ENCODE measurements around the gene RBBP4.

Gene RBBP4

DNA sequence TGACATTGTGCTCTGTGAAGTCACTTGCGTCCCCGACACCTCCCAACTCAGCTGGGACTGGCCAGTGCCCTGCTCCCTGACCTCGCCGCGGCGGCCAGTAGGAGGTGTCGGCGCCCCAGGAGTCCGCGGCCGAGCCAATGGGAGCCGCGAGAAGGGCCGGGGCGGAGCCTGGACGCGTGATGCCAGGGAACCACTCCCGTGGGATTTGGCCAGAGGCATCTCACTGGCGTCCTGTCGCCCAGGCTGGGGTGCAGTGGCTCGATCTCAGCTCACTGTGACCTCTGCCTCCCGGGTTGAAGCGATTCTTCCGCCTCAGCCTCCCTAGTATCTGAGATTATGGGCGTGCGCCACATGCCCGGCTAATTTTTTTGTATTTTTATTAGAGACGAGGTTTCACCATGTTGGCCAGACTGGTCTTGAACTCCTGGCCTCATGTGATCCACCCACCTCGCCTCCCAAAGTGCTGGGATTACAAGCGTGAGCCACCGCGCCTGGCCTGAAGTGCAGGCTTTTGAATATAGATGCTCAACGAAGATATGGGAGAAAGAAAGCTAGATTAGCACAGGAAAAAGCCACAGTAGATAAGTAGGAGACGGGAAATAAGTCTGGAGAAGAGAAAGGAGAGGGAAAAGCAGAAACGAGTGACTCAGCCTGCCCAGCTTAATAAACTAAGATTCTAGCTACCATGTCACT is 38.7 kb upstream of the RBBP4 start:
- H3K4me3 Mint-ChIP-seq = peak overlapping the region; percentile 64
- H3K36me3 Mint-ChIP-seq (ENCODE audit: low read depth) = peaks cover 3% of the 10 kb centered on the region
- peak; percentile 82 for DNase-seq
- TF ChIP-seq, protein P1, sequence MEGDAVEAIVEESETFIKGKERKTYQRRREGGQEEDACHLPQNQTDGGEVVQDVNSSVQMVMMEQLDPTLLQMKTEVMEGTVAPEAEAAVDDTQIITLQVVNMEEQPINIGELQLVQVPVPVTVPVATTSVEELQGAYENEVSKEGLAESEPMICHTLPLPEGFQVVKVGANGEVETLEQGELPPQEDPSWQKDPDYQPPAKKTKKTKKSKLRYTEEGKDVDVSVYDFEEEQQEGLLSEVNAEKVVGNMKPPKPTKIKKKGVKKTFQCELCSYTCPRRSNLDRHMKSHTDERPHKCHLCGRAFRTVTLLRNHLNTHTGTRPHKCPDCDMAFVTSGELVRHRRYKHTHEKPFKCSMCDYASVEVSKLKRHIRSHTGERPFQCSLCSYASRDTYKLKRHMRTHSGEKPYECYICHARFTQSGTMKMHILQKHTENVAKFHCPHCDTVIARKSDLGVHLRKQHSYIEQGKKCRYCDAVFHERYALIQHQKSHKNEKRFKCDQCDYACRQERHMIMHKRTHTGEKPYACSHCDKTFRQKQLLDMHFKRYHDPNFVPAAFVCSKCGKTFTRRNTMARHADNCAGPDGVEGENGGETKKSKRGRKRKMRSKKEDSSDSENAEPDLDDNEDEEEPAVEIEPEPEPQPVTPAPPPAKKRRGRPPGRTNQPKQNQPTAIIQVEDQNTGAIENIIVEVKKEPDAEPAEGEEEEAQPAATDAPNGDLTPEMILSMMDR (IDR thresholded peaks at IDR 0.05) = no peak
- H3K27me3 Mint-ChIP-seq (ENCODE audit: low read depth, poor library complexity) = peaks cover 2% of the 10 kb centered on the region
- no peaks in the 10 kb centered on the region for H3K9me3 Mint-ChIP-seq
- peak overlapping the region; percentile 14 for H3K27ac Mint-ChIP-seq
- peaks cover 12% of the 10 kb centered on the region for H3K4me1 Mint-ChIP-seq

DNA sequence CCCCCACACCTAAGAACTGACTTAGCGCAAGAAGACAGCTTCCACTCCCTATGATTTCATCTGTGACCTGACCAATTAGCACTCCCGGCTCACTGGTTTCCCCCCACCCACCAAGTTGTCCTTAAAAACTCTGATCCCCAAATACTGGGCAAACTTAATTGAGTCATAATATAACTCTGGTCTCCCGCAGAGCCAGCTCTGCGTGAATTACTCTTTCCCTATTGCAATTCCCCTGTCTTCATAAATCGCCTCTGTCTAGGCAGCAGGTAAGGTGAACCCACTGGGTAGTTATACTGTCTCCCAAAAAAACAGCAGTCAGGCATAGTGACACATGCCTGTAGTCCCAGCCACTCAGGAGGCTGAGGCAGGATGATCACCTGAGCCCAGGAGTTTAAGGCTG is 37.5 kb upstream of the RBBP4 start:
- no peak for DNase-seq
- Mint-ChIP-seq H3K27ac (peak overlapping the region; percentile 50), H3K4me1 (peaks cover 12% of the 10 kb centered on the region), H3K27me3 (ENCODE audit: low read depth, poor library complexity) (peaks cover 2% of the 10 kb centered on the region), H3K36me3 (ENCODE audit: low read depth) (peaks cover 11% of the 10 kb centered on the region), H3K9me3 (no peaks in the 10 kb centered on the region), H3K4me3 (no peak overlapping the region)
- TF ChIP-seq, protein P1 (IDR thresholded peaks at IDR 0.05) = no peak

DNA sequence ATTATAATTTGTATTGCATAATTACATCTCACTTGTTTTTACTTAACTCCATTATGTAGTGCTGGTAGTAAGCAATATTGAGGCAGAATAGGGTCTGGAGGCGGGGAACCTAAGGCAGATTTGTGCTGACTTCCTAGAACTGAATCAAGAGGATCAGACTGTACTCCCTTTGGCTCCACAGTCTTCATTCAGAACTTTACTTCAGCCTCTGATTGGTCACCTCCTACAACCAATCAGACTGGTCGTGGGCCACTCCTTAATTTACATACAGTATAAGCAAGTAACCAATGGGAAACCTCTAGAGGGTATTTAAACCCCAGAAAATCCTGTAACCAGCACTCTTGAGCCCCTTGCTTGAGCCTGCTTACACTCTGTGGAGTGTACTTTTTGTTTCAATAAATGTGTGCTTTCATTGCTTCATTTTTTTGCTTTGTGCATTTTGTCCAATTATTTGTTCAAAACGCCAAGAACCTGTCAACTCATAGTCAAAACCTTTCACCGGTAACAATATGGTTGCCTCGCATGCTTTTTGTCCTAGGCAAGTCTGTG is 32.3 kb upstream of the RBBP4 start:
- no peak for DNase-seq
- no peak overlapping the region for H3K4me3 Mint-ChIP-seq
- H3K9me3 Mint-ChIP-seq = peaks cover 7% of the 10 kb centered on the region
- no peak overlapping the region for H3K27ac Mint-ChIP-seq
- peaks cover 2% of the 10 kb centered on the region for H3K27me3 Mint-ChIP-seq (ENCODE audit: low read depth, poor library complexity)
- H3K4me1 Mint-ChIP-seq = peaks cover under 1% of the 10 kb centered on the region
- H3K36me3 Mint-ChIP-seq (ENCODE audit: low read depth) = peaks cover 52% of the 10 kb centered on the region
- TF ChIP-seq, protein P1 (IDR thresholded peaks at IDR 0.05) = no peak

DNA sequence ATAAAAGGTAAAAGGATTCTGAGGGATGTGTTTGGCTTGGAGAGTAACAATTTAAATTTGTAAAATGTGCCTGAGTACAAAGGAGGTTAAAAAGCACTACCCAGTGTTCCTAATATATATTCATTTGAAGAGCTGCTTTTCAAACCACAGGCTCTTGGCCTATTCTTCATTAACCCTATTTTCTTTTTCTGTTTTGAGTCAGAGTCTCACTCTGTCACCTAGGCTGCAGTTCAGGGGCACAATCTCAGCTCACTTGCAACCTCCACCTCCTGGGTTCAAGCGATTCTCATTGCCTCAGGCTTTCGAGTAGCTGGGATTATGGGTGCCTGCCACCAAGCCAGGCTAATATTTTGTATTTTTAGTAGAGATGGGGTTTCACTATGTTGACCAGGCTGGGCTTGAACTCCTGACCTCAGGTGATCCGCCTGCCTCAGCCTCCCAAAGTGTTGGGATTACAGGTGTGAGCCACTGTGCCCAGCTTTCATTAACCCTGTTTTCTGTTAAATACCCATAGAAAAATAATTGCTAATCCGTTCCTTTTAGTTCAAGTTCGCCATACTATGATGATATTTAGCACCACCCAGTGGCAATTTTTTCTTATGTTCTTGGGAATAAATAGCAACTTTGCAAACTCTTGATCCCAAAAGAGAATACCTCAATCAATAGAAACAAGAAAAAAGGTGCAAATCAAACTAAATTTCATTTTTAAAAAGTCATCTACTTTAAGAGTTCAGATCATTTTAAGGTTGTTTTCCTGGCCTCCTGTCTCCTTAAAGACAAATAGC is 31.1 kb upstream of the RBBP4 start:
- Mint-ChIP-seq H3K27ac (no peak overlapping the region), H3K36me3 (ENCODE audit: low read depth) (peaks cover 52% of the 10 kb centered on the region), H3K4me1 (no peaks in the 10 kb centered on the region), H3K27me3 (ENCODE audit: low read depth, poor library complexity) (peaks cover 2% of the 10 kb centered on the region), H3K4me3 (no peak overlapping the region), H3K9me3 (peaks cover 7% of the 10 kb centered on the region)
- TF ChIP-seq, protein P1 (IDR thresholded peaks at IDR 0.05) = no peak
- DNase-seq = no peak

DNA sequence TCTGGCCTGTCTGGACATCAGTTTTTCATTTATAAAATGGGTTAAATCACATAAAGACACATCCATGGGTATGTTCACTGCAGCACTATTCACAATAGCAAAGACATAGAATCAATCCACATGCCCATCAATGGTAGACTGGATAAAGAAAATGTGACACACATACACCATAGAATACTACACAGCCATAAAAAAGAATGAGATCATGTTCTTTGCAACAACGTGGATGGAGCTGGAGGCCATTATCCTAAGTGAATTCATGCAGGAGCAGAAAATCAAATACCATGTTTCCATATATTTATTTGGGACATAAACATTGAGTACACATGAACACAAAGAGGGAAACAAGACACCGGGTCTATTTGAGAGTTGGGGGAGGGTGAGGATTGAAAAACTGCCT is 28.8 kb upstream of the RBBP4 start:
- Mint-ChIP-seq H3K27ac (no peak overlapping the region), H3K36me3 (ENCODE audit: low read depth) (peaks cover 55% of the 10 kb centered on the region), H3K4me1 (no peaks in the 10 kb centered on the region), H3K4me3 (no peak overlapping the region), H3K9me3 (peaks cover 7% of the 10 kb centered on the region), H3K27me3 (ENCODE audit: low read depth, poor library complexity) (no peaks in the 10 kb centered on the region)
- TF ChIP-seq, protein P1 (IDR thresholded peaks at IDR 0.05) = no peak
- no peak for DNase-seq

All from nephron progenitor cell (in vitro differentiated cells).